ENCODE measurements around the gene DYNLT4. TPM values are rescaled to one million over a fixed set of nuclear protein-coding genes. Genes with fewer than 3 reads are reported as not detected.
"Not testable (repeated sequence)": the region's sequence is repeated elsewhere in the genome, so short reads cannot be mapped to it uniquely, and the experiment has no call there.

DYNLT4 gene
- total and polyA plus RNA-seq, 2 of the 8 experiments (the other 6 are each of a cell fraction or from before 2014, with no cell fraction given): 0.29 TPM; not detected in 1

GRCh38 chr1:44824392-44824791 is 17.2 kb upstream of the DYNLT4 start:
- not testable (repeated sequence) for H3K27me3 ChIP-seq (replicated peaks in 1 of 4; ENCODE audit: control insufficient read depth in 3 of 4, extremely low read depth in 1 of 4, insufficient read depth in 3 of 4, low read length in 3 of 4); H2BK120ac ChIP-seq (replicated peaks; ENCODE audit: low read depth, low read length); H4K8ac ChIP-seq (ENCODE audit: extremely low read depth, insufficient read depth, low read length); H4K5ac ChIP-seq (ENCODE audit: insufficient read length, low read depth, low read length); H4K20me1 ChIP-seq (replicated peaks in 1 of 2; ENCODE audit: control insufficient read depth in 1 of 2, insufficient read depth in 2 of 2, low read length in 2 of 2); H2BK20ac ChIP-seq (ENCODE audit: low read length); H2BK5ac ChIP-seq (ENCODE audit: low read depth, low read length); H3K9ac ChIP-seq (replicated peaks in 1 of 4; ENCODE audit: extremely low read depth in 1 of 4, low read depth in 3 of 4, low read length in 3 of 4); H3K79me2 ChIP-seq (ENCODE audit: control insufficient read depth in 1 of 2, insufficient read depth in 2 of 2, low read length in 2 of 2); H3K14ac ChIP-seq (ENCODE audit: insufficient read length); H2AK5ac ChIP-seq (ENCODE audit: low read depth, low read length); FAIRE-seq; H3K79me1 ChIP-seq (ENCODE audit: low read depth, low read length); H2BK15ac ChIP-seq (ENCODE audit: low read length); H3K4me3 ChIP-seq (ENCODE audit: extremely low read depth in 1 of 4, insufficient read depth in 2 of 4, low read depth in 3 of 4, low read length in 4 of 4); H3K9me3 ChIP-seq (ENCODE audit: insufficient read depth in 2 of 2, low read depth in 1 of 2, low read length in 1 of 2); DNase-seq (ENCODE audit: low read depth in 1 of 2, low spot score in 2 of 2); H4K91ac ChIP-seq (replicated peaks; ENCODE audit: insufficient read length, low read length); H3K27ac ChIP-seq (ENCODE audit: low read depth, low read length); H3K18ac ChIP-seq (ENCODE audit: extremely low read depth, low read length); H3K36me3 ChIP-seq (ENCODE audit: control insufficient read depth in 2 of 4, insufficient read depth in 4 of 4, low read length in 3 of 4); H2BK12ac ChIP-seq (ENCODE audit: low read depth, low read length); H3K23me2 ChIP-seq (ENCODE audit: low read depth, low read length); H2AFZ ChIP-seq (ENCODE audit: low read length); H3K4me2 ChIP-seq (ENCODE audit: insufficient read depth in 1 of 2, low read depth in 2 of 2, low read length in 2 of 2); H3K4ac ChIP-seq (replicated peaks; ENCODE audit: insufficient read length, low read depth, low read length); H3K56ac ChIP-seq (replicated peaks; ENCODE audit: insufficient read length, low read depth, low read length); H3K23ac ChIP-seq (ENCODE audit: insufficient read length)
- peaks cover under 1 to 14% (median 5%) of the 10 kb centered on the region in 4 experiments for H3K4me1 ChIP-seq (replicated peaks in 1 of 4; ENCODE audit: control insufficient read depth in 3 of 4, insufficient read depth in 4 of 4, low read length in 3 of 4)
- ChIA-PET CTCF (ENCODE audit: partially characterized antibody) (interaction anchor here (2.2 to 3.2 kb wide), 3 partner anchors 10 to 24 kb away, joined by 5 to 14 read pairs (median 7); partner anchors contain the start of gene PLK3), POLR2A (ENCODE audit: partially characterized antibody) (interaction anchor here (1.7 to 16.6 kb wide), 7 partner anchors 19 to 102 kb away, joined by 3 to 547 read pairs (median 98); partner anchors contain the start of genes BEST4, BTBD19, DYNLT4 and PLK3)
- 88% methylated on average over 6 of the region's 6 CpGs; no CpG with 5 or more reads in 1 of the 2 experiments for WGBS, 2 experiments (ENCODE audit: extremely low coverage in 1 of 2, insufficient coverage in 1 of 2, insufficient read length in 1 of 2, insufficient replicate concordance in 2 of 2, low coverage in 1 of 2, low lambda C conversion rate in 2 of 2, missing lambda C conversion rate in 1 of 2)
